Ovary (tissue), 9 donors: ENCODE data around the gene KIF7. TPM values are rescaled to one million over a fixed set of nuclear protein-coding genes. Genes with fewer than 3 reads are reported as not detected.

Source experiments
- DNase-seq, 5 donors: peaks; one replicate each; pipeline ENCODE4 v3.0.0-alpha.2; 2019 to 2020
- H3K27ac ChIP-seq, 2 donors: fragments of 200-600 bp; one replicate each; pipeline versions ENCODE4 v1.5.1 to v1.8.0; 2019 to 2022
- H3K27me3 ChIP-seq: fragments of 200-600 bp; one replicate; pipeline ENCODE4 v1.8.0; 2022
- H3K36me3 ChIP-seq: fragments of 200-600 bp; sonication (generic); one replicate; pipeline ENCODE4 v1.5.1; 2019
- H3K4me1 ChIP-seq: one replicate; pipeline ENCODE4 v1.8.1; 2013; ENCODE audit warnings: mild to moderate bottlenecking, moderate library complexity; ENCODE audit not compliant: insufficient read depth
- H3K4me3 ChIP-seq: fragments of 200-600 bp; sonication (generic); one replicate; pipeline ENCODE4 v1.5.1; 2017
- H3K9me3 ChIP-seq, 2 donors: fragments of 200-600 bp in 1 of 2; sonication (generic) in 1 of 2; one replicate each; pipeline versions ENCODE4 v1.5.1 to v1.8.1; 2013 to 2019; ENCODE audit warnings: mild to moderate bottlenecking in 1 of 2, moderate library complexity in 1 of 2
- EP300 ChIP-seq: sonication (generic); formaldehyde crosslinking; IDR thresholded peaks from one replicate; pipeline ENCODE4 v1.6.1; 2017; ENCODE audit warnings: antibody characterized with exemption
- POLR2A ChIP-seq: fragments of 450-650 bp; IDR thresholded peaks from one replicate; pipeline ENCODE4 v1.6.1; 2017; ENCODE audit warnings: antibody characterized with exemption, mild to moderate bottlenecking, moderate library complexity
- WGBS, 3 donors: extraction: QIAGEN DNeasy Blood & Tissue Kit in 1 of 3; methylation state at CpG; one replicate each; pipeline versions ENCODE4 v1.1.5 to v1.1.7; 2013 to 2017; 5-methylcytosine and 5-hydroxymethylcytosine counted together
- intact Hi-C, 4 donors: fragments of 100-400 bp; cut with DNase I; formaldehyde crosslinking; loops; one replicate each; pipeline versions ENCODE4 v1.11.0 to v1.15.1; 2022 to 2023
- polyA plus RNA-seq, 2 donors: library from polyadenylated mRNA; stranded (reverse); fragments of 200-250 nt in 1 of 2; fragments of 350-450 nt in 1 of 2; fragmentation: Illumina TruSeq in 1 of 2; extraction: RNeasy Lipid Tissue Mini Kit (QIAGEN cat#74804) in 1 of 2; gene quantifications; one replicate each; pipeline ENCODE4 v1.2.3, GENCODE V29; 2013 to 2014
- total RNA-seq, 7 donors: library from RNA; depleted of rRNA in 2 of 7; stranded (reverse); fragments of >200 nt in 2 of 7; fragmentation: NEBNext Ultra II Directional in 3 of 7; extraction: Animal tissue kit (Norgen Biotek cat#: 25700) in 3 of 7; gene quantifications; one replicate each; pipeline versions ENCODE4 v1.1.0 to v1.2.4, GENCODE V29; 2016 to 2023
- TF ChIP-seq, protein P1 (sequence below), 3 donors: fragments of 450-650 bp in 2 of 3; fragments of 200-600 bp in 1 of 3; IDR thresholded peaks; one replicate each; pipeline versions ENCODE4 v1.5.1 to v1.8.0; 2016 to 2022; ENCODE audit warnings: antibody characterized with exemption in 3 of 3, mild to moderate bottlenecking in 1 of 3
- donor health status: DM: no; HTN: no; CAD: no; lungs with moderate emphysema.
- donor health status: DM: no; HTN: no; CAD: no.
- donor health status: Bipolar disorder and iron deficiency.
- donor health status: DM: yes; HTN: yes; CAD: no.
- donor health status: DM: no; HTN: no; CAD: no.
- donor health status: DM: yes; HTN: yes; CAD: no.

The KIF7 gene
- total and polyA plus RNA-seq, 9 donors, result 1.5 to 16.3 (median 10.6) TPM

DNA sequence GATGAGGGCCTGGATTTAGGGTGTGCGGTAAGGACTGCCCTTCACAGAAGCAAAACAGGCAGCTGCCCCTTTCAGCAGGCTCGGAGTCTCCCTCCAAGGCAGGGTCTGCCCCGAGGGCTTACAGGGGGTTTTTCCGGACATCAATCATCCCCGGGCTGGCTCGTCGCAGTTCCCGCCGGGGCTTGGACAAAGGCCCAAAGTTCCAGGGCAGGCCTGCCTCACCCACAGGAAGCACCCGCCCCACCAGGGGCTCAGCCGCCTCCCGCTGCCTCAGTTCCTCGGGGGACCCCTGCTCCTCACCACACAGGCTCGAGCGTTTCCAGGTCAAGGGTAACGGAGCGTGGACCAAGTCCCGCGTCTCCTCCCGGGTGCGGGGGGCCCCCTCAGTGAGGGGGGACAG is 27.0 kb downstream of the KIF7 start:
- Histone ChIP-seq H3K4me3 (no peak overlapping the region), H3K27ac (no peak overlapping the region), H3K9me3 (no peaks in the 10 kb centered on the region), H3K27me3 (no peaks in the 10 kb centered on the region), H3K4me1 (no peaks in the 10 kb centered on the region), H3K36me3 (no peaks in the 10 kb centered on the region)
- DNase-seq, result no peak
- intact Hi-C loops, result no loop called here
- TF ChIP-seq, protein P1, sequence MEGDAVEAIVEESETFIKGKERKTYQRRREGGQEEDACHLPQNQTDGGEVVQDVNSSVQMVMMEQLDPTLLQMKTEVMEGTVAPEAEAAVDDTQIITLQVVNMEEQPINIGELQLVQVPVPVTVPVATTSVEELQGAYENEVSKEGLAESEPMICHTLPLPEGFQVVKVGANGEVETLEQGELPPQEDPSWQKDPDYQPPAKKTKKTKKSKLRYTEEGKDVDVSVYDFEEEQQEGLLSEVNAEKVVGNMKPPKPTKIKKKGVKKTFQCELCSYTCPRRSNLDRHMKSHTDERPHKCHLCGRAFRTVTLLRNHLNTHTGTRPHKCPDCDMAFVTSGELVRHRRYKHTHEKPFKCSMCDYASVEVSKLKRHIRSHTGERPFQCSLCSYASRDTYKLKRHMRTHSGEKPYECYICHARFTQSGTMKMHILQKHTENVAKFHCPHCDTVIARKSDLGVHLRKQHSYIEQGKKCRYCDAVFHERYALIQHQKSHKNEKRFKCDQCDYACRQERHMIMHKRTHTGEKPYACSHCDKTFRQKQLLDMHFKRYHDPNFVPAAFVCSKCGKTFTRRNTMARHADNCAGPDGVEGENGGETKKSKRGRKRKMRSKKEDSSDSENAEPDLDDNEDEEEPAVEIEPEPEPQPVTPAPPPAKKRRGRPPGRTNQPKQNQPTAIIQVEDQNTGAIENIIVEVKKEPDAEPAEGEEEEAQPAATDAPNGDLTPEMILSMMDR (IDR thresholded peaks at IDR 0.05), result no peak
- TF ChIP-seq POLR2A (no peak), EP300 (no peak)
- 81 to 84% (median 84%) methylated on average over 21 of the region's 21 CpGs for WGBS, 3 donors

DNA sequence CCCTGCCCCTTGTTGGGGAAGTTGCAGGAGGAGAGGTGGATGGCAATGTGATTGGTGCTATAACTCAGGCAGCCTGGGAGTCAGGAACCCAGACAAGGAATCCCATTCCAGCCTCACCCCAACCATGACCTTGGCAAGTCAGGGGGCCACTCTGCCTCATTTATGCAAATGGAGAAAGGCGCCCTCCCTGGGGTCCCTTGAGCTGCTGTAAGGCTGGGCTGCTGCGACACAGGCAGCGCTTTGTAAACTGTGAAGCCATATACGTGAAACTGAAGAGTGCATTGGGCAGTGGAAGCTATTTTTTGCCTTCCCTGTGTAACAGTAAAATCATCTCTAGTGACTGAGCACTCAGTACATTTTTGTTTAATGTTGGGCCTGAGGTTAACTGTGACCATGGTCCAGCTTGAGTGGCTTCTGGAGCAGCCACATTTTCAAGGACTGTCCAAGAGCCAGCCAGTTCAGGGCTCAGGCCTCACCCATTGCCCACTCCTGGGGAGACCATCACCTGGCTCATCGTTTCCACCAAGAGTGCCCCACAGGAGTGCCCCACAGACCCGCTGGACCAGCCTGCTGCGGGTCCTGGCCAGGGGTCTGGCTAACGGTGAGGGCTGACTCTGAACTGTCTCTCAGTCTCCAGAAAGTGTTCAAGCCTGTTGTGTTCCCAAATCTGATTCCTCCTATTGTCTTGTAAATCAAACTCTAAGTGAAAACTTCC is 27.9 kb downstream of the KIF7 start:
- Histone ChIP-seq H3K36me3 (no peaks in the 10 kb centered on the region), H3K4me3 (no peak overlapping the region), H3K9me3 (no peaks in the 10 kb centered on the region), H3K4me1 (no peaks in the 10 kb centered on the region), H3K27me3 (no peaks in the 10 kb centered on the region), H3K27ac (no peak overlapping the region)
- intact Hi-C loops, result no loop called here
- TF ChIP-seq POLR2A, result no peak
- TF ChIP-seq EP300, result no peak
- TF ChIP-seq, protein P1 (IDR thresholded peaks at IDR 0.05), result no peak
- no peak for DNase-seq
- WGBS, 3 donors, result 91 to 95% (median 92%) methylated on average over 8 of the region's 8 CpGs

DNA sequence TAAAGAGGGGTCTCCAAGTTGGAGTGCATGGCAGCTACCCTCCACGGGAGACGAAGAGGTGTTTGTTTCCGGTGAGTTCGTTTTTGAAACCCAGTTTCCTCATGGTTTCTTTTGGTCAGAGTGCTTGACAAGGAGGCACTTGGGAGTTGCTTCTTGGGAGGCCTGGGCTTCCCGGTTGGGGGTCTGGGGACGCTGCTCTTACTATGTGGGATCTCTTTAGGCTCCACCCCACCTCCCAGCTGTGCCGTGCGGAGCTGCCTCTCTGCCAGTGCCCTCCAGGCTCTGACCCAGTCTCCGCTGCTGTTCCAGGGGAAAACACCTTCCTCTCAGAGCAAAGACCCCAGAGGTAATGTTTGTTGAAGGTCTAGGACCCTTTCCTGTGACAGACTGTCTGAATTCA is 29.6 kb downstream of the KIF7 start:
- Histone ChIP-seq H3K4me3 (no peak overlapping the region), H3K36me3 (no peaks in the 10 kb centered on the region), H3K27me3 (no peaks in the 10 kb centered on the region), H3K9me3 (no peaks in the 10 kb centered on the region), H3K27ac (no peak overlapping the region), H3K4me1 (no peaks in the 10 kb centered on the region)
- TF ChIP-seq EP300, result no peak
- TF ChIP-seq, protein P1 (IDR thresholded peaks at IDR 0.05), result no peak
- no peak for TF ChIP-seq POLR2A
- intact Hi-C loops, result no loop called here
- DNase-seq, result no peak
- WGBS, 3 donors, result 83 to 89% (median 85%) methylated on average over 9 of the region's 9 CpGs

DNA sequence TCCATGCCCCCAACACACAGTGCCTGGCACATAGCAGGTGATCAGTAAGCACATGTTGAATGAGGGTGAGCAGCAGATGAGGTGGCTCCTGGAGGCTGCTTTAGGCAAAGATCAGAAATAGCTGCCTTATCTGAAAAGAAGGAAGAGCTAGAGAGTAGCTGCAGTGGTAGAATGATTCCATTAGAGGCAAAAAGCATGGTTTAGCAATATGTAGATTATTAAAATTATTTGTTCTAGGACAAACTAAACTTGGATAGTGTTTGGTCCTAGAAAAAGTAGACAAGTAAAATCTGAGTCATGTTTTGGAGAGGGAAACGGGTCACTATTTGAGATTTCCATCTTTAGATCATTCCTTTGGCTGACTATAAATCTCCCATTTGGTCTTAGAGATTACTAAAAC is 32.1 kb downstream of the KIF7 start:
- no peak overlapping the region for H3K4me3 ChIP-seq
- H3K36me3 ChIP-seq, result no peaks in the 10 kb centered on the region
- H3K27ac ChIP-seq, result no peak overlapping the region
- intact Hi-C loops, result no loop called here
- no peaks in the 10 kb centered on the region for H3K4me1 ChIP-seq
- DNase-seq, result no peak
- 50 to 66% (median 58%) methylated on average over 1 of the region's 1 CpG for WGBS, 3 donors
- no peaks in the 10 kb centered on the region for H3K27me3 ChIP-seq
- TF ChIP-seq EP300 (no peak), POLR2A (no peak)
- TF ChIP-seq, protein P1 (IDR thresholded peaks at IDR 0.05), result no peak
- H3K9me3 ChIP-seq, result no peaks in the 10 kb centered on the region
